Measurements from ENCODE around the gene UGT2B17. TPM values are rescaled to one million over a fixed set of nuclear protein-coding genes. Genes with fewer than 3 reads are reported as not detected.

The UGT2B17 gene
- total and polyA plus RNA-seq, 4 donors, result 1.3 to 17.2 (median 4.7) TPM; not detected in 1

GRCh38 chr4:68499021-68499420 lies 77.1 kb downstream of the UGT2B17 start:
- Histone ChIP-seq H3K36me3 (ENCODE audit: control insufficient read depth in 4 of 4, insufficient read depth in 3 of 4, low read depth in 1 of 4, low read length in 3 of 4) (no peaks in the 10 kb centered on the region), H3K9ac (ENCODE audit: low read depth in 1 of 2, low read length in 2 of 2) (peak overlapping the region in 1 of 2 donors; percentile 38), H3K27ac (ENCODE audit: low read depth in 1 of 2, low read length in 2 of 2) (no peak overlapping the region), H3K4me1 (ENCODE audit: control insufficient read depth in 4 of 4, insufficient read depth in 4 of 4, low read length in 3 of 4) (peaks cover 0 to 8% (median 2%) of the 10 kb centered on the region in 4 donors), H3K9me3 (ENCODE audit: control insufficient read depth in 4 of 4, low read length in 3 of 4) (no peaks in the 10 kb centered on the region), H3K4me3 (ENCODE audit: low read depth in 1 of 3, low read length in 3 of 3) (no peak overlapping the region), H3K27me3 (ENCODE audit: control insufficient read depth in 4 of 4, insufficient read depth in 4 of 4, low read length in 3 of 4) (no peaks in the 10 kb centered on the region)
- TF ChIP-seq, protein P1, sequence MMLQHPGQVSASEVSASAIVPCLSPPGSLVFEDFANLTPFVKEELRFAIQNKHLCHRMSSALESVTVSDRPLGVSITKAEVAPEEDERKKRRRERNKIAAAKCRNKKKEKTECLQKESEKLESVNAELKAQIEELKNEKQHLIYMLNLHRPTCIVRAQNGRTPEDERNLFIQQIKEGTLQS (IDR thresholded peaks at IDR 0.05), result no peak
- no peak for TF ChIP-seq NR2F2 (IDR thresholded peaks at IDR 0.05)
- no peak for TF ChIP-seq CTCF (IDR thresholded peaks at IDR 0.05; ENCODE audit: low read depth, low read length, missing input control)
- no peak for TF ChIP-seq FOXA2 (IDR thresholded peaks at IDR 0.05)
- no peak for DNase-seq (ENCODE audit: low spot score)
- 37% methylated on average over 4 of the region's 4 CpGs for whole genome bisulfite sequencing

DNA sequence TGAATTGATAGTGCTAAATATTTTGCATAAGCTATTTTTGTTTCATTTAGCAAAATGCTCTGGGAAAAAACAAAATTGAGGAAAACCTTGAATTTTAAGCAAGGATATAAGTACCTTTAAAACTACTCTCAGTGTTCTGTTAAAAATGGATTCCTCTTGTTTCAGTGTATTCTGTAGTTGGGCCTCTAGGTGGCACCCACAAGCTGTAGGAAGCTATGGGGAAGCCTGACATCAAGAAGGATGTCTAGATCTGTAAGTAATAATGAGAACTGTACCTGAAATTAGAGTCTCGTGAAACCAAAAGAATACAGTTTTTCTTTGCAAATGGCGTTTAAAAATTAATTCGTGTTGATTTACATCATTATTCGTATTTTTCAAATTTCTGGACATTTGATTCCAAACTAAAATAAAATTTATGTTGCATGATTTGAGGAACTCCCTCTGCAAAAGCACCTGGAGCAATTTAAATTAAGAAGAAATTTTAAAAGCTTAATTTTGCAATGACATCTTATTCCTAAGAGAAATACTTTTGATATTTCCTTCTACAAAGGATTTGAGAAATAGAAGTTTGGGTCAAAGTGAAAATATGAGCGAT lies 77.6 kb downstream of the UGT2B17 start:
- WGBS, result 8% methylated on average over 5 of the region's 5 CpGs
- Histone ChIP-seq H3K36me3 (ENCODE audit: control insufficient read depth in 4 of 4, insufficient read depth in 3 of 4, low read depth in 1 of 4, low read length in 3 of 4) (no peaks in the 10 kb centered on the region), H3K4me1 (ENCODE audit: control insufficient read depth in 4 of 4, insufficient read depth in 4 of 4, low read length in 3 of 4) (peaks cover 0 to 8% (median 2%) of the 10 kb centered on the region in 4 donors), H3K27ac (ENCODE audit: low read depth in 1 of 2, low read length in 2 of 2) (no peak overlapping the region), H3K4me3 (ENCODE audit: low read depth in 1 of 3, low read length in 3 of 3) (no peak overlapping the region), H3K9me3 (ENCODE audit: control insufficient read depth in 4 of 4, low read length in 3 of 4) (no peaks in the 10 kb centered on the region), H3K27me3 (ENCODE audit: control insufficient read depth in 4 of 4, insufficient read depth in 4 of 4, low read length in 3 of 4) (no peaks in the 10 kb centered on the region), H3K9ac (ENCODE audit: low read depth in 1 of 2, low read length in 2 of 2) (no peak overlapping the region)
- TF ChIP-seq FOXA1 (IDR thresholded peaks at IDR 0.05) (no peak), SP1 (IDR thresholded peaks at IDR 0.05) (no peak), RAD21 (IDR thresholded peaks at IDR 0.05) (peak; percentile 99), GABPA (IDR thresholded peaks at IDR 0.05 in 1 of 2, conservative IDR thresholded peaks at IDR 0.05 in 1 of 2) (no peak), CTCF (IDR thresholded peaks at IDR 0.05; ENCODE audit: low read depth, low read length, missing input control) (peak; percentile 86), TAF1 (conservative IDR thresholded peaks at IDR 0.05) (no peak), RXRA (IDR thresholded peaks at IDR 0.05) (no peak)
- DNase-seq (ENCODE audit: low spot score), result peak; percentile 60

GRCh38 chr4:68494688-68495087 lies 81.4 kb downstream of the UGT2B17 start:
- no peak for DNase-seq (ENCODE audit: low spot score)
- TF ChIP-seq RAD21 (IDR thresholded peaks at IDR 0.05) (no peak), YY1 (IDR thresholded peaks at IDR 0.05) (no peak), RXRA (IDR thresholded peaks at IDR 0.05) (no peak), HNF4A (conservative IDR thresholded peaks at IDR 0.05) (no peak), JUND (IDR thresholded peaks at IDR 0.05) (no peak)
- TF ChIP-seq, protein P1 (IDR thresholded peaks at IDR 0.05), result no peak
- 40% methylated on average over 1 of the region's 1 CpG for WGBS
- no peak overlapping the region for H3K4me3 ChIP-seq (ENCODE audit: low read depth in 1 of 3, low read length in 3 of 3)
- no peaks in the 10 kb centered on the region for H3K9me3 ChIP-seq (ENCODE audit: control insufficient read depth in 4 of 4, low read length in 3 of 4)
- H3K4me1 ChIP-seq (ENCODE audit: control insufficient read depth in 4 of 4, insufficient read depth in 4 of 4, low read length in 3 of 4), result peaks cover 0 to 8% (median 2%) of the 10 kb centered on the region in 4 donors
- no peaks in the 10 kb centered on the region for H3K36me3 ChIP-seq (ENCODE audit: control insufficient read depth in 4 of 4, insufficient read depth in 3 of 4, low read depth in 1 of 4, low read length in 3 of 4)
- no peak overlapping the region for H3K9ac ChIP-seq (ENCODE audit: low read depth in 1 of 2, low read length in 2 of 2)
- H3K27ac ChIP-seq (ENCODE audit: low read depth in 1 of 2, low read length in 2 of 2), result no peak overlapping the region
- H3K27me3 ChIP-seq (ENCODE audit: control insufficient read depth in 4 of 4, insufficient read depth in 4 of 4, low read length in 3 of 4), result no peaks in the 10 kb centered on the region
